Esophagus muscularis mucosa (tissue), 4 donors: ENCODE results near the gene FOXN3. TPM values are rescaled to one million over a fixed set of nuclear protein-coding genes. Genes with fewer than 3 reads are reported as not detected.

Source experiments
- DNase-seq: peaks from one replicate; pipeline ENCODE4 v3.0.0-alpha.2; 2017; ENCODE audit errors: extremely low spot score
- H3K27ac ChIP-seq, 4 donors: fragments of 200-600 bp; sonication (generic); replicated peaks in 1 of 4; 1 replicate in 3 of 4; 2 replicates in 1 of 4; pipeline ENCODE4 v1.5.1; 2016 to 2019; ENCODE audit warnings: mild to moderate bottlenecking in 1 of 4
- H3K27me3 ChIP-seq, 4 donors: fragments of 200-600 bp; sonication (generic); one replicate each; pipeline versions ENCODE4 v1.5.1 to v1.6.0; 2016 to 2019
- H3K36me3 ChIP-seq, 4 donors: fragments of 200-600 bp; sonication (generic); one replicate each; pipeline ENCODE4 v1.5.1; 2016 to 2019
- H3K4me1 ChIP-seq, 4 donors: fragments of 200-600 bp; sonication (generic); one replicate each; pipeline ENCODE4 v1.5.1; 2016 to 2019
- H3K4me3 ChIP-seq, 4 donors: fragments of 200-600 bp; sonication (generic); 1 replicate in 2 of 4; 2 replicates in 2 of 4; pipeline ENCODE4 v1.5.1; 2016 to 2019; ENCODE audit warnings: mild to moderate bottlenecking in 4 of 4, moderate library complexity in 1 of 4
- H3K9me3 ChIP-seq, 4 donors: fragments of 200-600 bp; sonication (generic); 1 replicate in 3 of 4; 2 replicates in 1 of 4; pipeline ENCODE4 v1.5.1; 2016 to 2019
- CTCF ChIP-seq, 3 experiments: fragments of 200-600 bp in 2 of 3; fragments of 450-650 bp in 1 of 3; sonication (generic) in 2 of 3; IDR thresholded peaks; one replicate each; pipeline ENCODE4 v1.5.1; 2017 to 2019; ENCODE audit warnings: antibody characterized with exemption in 3 of 3, mild to moderate bottlenecking in 2 of 3, moderate library complexity in 1 of 3
- EP300 ChIP-seq: sonication (generic); formaldehyde crosslinking; IDR thresholded peaks from one replicate; pipeline ENCODE4 v1.6.1; 2017; ENCODE audit warnings: antibody characterized with exemption
- POLR2A ChIP-seq: fragments of 450-650 bp; IDR thresholded peaks from one replicate; pipeline ENCODE4 v1.6.1; 2017; ENCODE audit warnings: antibody characterized with exemption, moderate library complexity, mild to moderate bottlenecking, low read depth
- POLR2AphosphoS5 ChIP-seq, 2 donors: sonication (generic); formaldehyde crosslinking; IDR thresholded peaks; one replicate each; pipeline ENCODE4 v1.6.1; 2017; ENCODE audit warnings: antibody characterized with exemption in 2 of 2
- whole genome bisulfite sequencing: methylation state at CpG from one replicate; pipeline ENCODE4 v1.1.5; 2018; 5-methylcytosine and 5-hydroxymethylcytosine counted together
- intact Hi-C: fragments of 100-400 bp; cut with DNase I; formaldehyde crosslinking; loops from one replicate; pipeline ENCODE4 v1.15.1; 2023
- total RNA-seq, 4 donors: library from RNA; depleted of rRNA; stranded (reverse); fragments of >200 nt; gene quantifications; one replicate each; pipeline versions ENCODE4 v1.1.0 to v1.2.1, GENCODE V29; 2016

Gene FOXN3
- total RNA-seq, 4 donors from 2014 or later = 114 to 180 (median 145) TPM

GRCh38 chr14:89377544-89377943 lies 39.5 kb downstream of the FOXN3 start:
- no peak overlapping the region for H3K4me3 ChIP-seq
- TF ChIP-seq POLR2A (no peak), EP300 (no peak), POLR2AphosphoS5 (IDR thresholded peaks at IDR 0.05) (no peak), CTCF (IDR thresholded peaks at IDR 0.05) (no peak)
- 98% methylated on average over 3 of the region's 3 CpGs for WGBS
- H3K36me3 ChIP-seq = no peaks in the 10 kb centered on the region
- no peaks in the 10 kb centered on the region for H3K9me3 ChIP-seq
- intact Hi-C loops = no loop called here
- no peak overlapping the region for H3K27ac ChIP-seq
- peaks cover 0 to 39% (median 9%) of the 10 kb centered on the region in 4 donors for H3K4me1 ChIP-seq
- H3K27me3 ChIP-seq = no peaks in the 10 kb centered on the region
- DNase-seq = no peak

GRCh38 chr14:89374908-89375307 lies 42.1 kb downstream of the FOXN3 start:
- H3K27me3 ChIP-seq = no peaks in the 10 kb centered on the region
- no peak for DNase-seq
- peaks cover 18 to 44% (median 26%) of the 10 kb centered on the region in 4 donors for H3K4me1 ChIP-seq
- no peaks in the 10 kb centered on the region for H3K36me3 ChIP-seq
- intact Hi-C loops = no loop called here
- 95% methylated on average over 3 of the region's 3 CpGs for WGBS
- TF ChIP-seq CTCF (IDR thresholded peaks at IDR 0.05) = no peak
- TF ChIP-seq POLR2AphosphoS5 (IDR thresholded peaks at IDR 0.05) = no peak
- TF ChIP-seq EP300 = no peak
- no peak for TF ChIP-seq POLR2A
- no peaks in the 10 kb centered on the region for H3K9me3 ChIP-seq
- no peak overlapping the region for H3K27ac ChIP-seq
- no peak overlapping the region for H3K4me3 ChIP-seq

- intact Hi-C loops = no loop called here
- Histone ChIP-seq H3K27ac (no peak overlapping the region), H3K27me3 (no peaks in the 10 kb centered on the region), H3K4me1 (peaks cover 18 to 49% (median 35%) of the 10 kb centered on the region in 4 donors), H3K36me3 (no peaks in the 10 kb centered on the region), H3K4me3 (no peak overlapping the region), H3K9me3 (no peaks in the 10 kb centered on the region)
- WGBS = 87% methylated on average over 2 of the region's 2 CpGs
- DNase-seq = no peak
- TF ChIP-seq EP300 = no peak
Observed at GRCh38 chr14:89373185-89373584, 43.8 kb downstream of the FOXN3 start.

GRCh38 chr14:89372512-89372883 lies 44.5 kb downstream of the FOXN3 start:
- 98% methylated on average over 2 of the region's 2 CpGs for WGBS
- H3K4me1 ChIP-seq = peaks cover 25 to 53% (median 41%) of the 10 kb centered on the region in 4 donors
- DNase-seq = no peak
- no peak overlapping the region for H3K4me3 ChIP-seq
- no peaks in the 10 kb centered on the region for H3K9me3 ChIP-seq
- H3K27ac ChIP-seq = no peak overlapping the region
- H3K27me3 ChIP-seq = no peaks in the 10 kb centered on the region
- TF ChIP-seq EP300 = no peak
- TF ChIP-seq POLR2A = no peak
- TF ChIP-seq POLR2AphosphoS5 (IDR thresholded peaks at IDR 0.05) = no peak
- TF ChIP-seq CTCF (IDR thresholded peaks at IDR 0.05) = no peak
- intact Hi-C loops = no loop called here
- no peaks in the 10 kb centered on the region for H3K36me3 ChIP-seq

GRCh38 chr14:89371585-89372511 lies 45.2 kb downstream of the FOXN3 start:
- Histone ChIP-seq H3K36me3 (no peaks in the 10 kb centered on the region), H3K9me3 (no peaks in the 10 kb centered on the region), H3K27me3 (no peaks in the 10 kb centered on the region), H3K4me1 (peaks cover 31 to 60% (median 48%) of the 10 kb centered on the region in 4 donors), H3K4me3 (no peak overlapping the region), H3K27ac (no peak overlapping the region)
- intact Hi-C loops = no loop called here
- no peak for DNase-seq
- TF ChIP-seq POLR2A = no peak
- no peak for TF ChIP-seq POLR2AphosphoS5 (IDR thresholded peaks at IDR 0.05)
- TF ChIP-seq CTCF (IDR thresholded peaks at IDR 0.05) = no peak
- TF ChIP-seq EP300 = no peak
- WGBS = 76% methylated on average over 10 of the region's 10 CpGs
